HL-60 (cell line): ENCODE data around the gene TBC1D1.

Experiments used
- DNase-seq, 2 experiments: peaks; one replicate each; pipeline ENCODE4 v3.0.0-alpha.2; 2010 to 2020; ENCODE audit warnings: low read depth in 1 of 2, low spot score in 1 of 2
- H3K27ac ChIP-seq: fragments of 250-450 bp; sonication (Bioruptor Pico); replicated peaks from 2 replicates; pipeline ENCODE4 v1.5.1; 2020; ENCODE audit warnings: mild to moderate bottlenecking, moderate library complexity
- H3K27me3 ChIP-seq: fragments of 250-450 bp; sonication (Bioruptor Pico); 2 replicates; pipeline ENCODE4 v1.5.1; 2021; ENCODE audit warnings: mild to moderate bottlenecking, moderate library complexity; ENCODE audit not compliant: insufficient read depth, poor library complexity, severe bottlenecking
- H3K4me3 ChIP-seq: replicated peaks from 2 replicates; pipeline ENCODE4 v1.5.1; 2011; ENCODE audit warnings: mild to moderate bottlenecking, control low read depth, low read length; ENCODE audit not compliant: insufficient read depth
- CTCF ChIP-seq: IDR thresholded peaks from one replicate; pipeline ENCODE4 v1.5.1; 2011; ENCODE audit warnings: low read length, control low read depth, inconsistent platforms; ENCODE audit not compliant: insufficient read depth
- GABPA ChIP-seq: IDR thresholded peaks from 2 replicates; pipeline ENCODE4 v1.6.1; 2012; ENCODE audit warnings: low read depth
- POLR2AphosphoS5 ChIP-seq: IDR thresholded peaks from 2 replicates; pipeline ENCODE4 v1.6.1; 2012; ENCODE audit warnings: low read depth
- REST ChIP-seq: IDR thresholded peaks from 2 replicates; pipeline ENCODE4 v1.6.1; 2012; ENCODE audit warnings: low read depth; ENCODE audit not compliant: insufficient replicate concordance
- SPI1 ChIP-seq: IDR thresholded peaks from 2 replicates; pipeline ENCODE4 v1.6.1; 2012; ENCODE audit warnings: low read depth, mild to moderate bottlenecking, borderline replicate concordance

The TBC1D1 gene

GRCh38 chr4:38179690-38180377 lies 288.9 kb downstream of the TBC1D1 start:
- DNase-seq, result peak; percentile 49 to 65
- H3K27me3 ChIP-seq, result no peaks in the 10 kb centered on the region
- TF ChIP-seq REST (no peak), SPI1 (no peak), CTCF (peak; percentile 85), GABPA (no peak)
- no peak overlapping the region for H3K4me3 ChIP-seq
- H3K27ac ChIP-seq, result no peak overlapping the region

- TF ChIP-seq GABPA, result no peak
- no peak overlapping the region for H3K27ac ChIP-seq
- H3K27me3 ChIP-seq, result no peaks in the 10 kb centered on the region
- H3K4me3 ChIP-seq, result no peak overlapping the region
- DNase-seq, result no peak
Measured at GRCh38 chr4:38180456-38180855, 289.6 kb downstream of the TBC1D1 start.

- DNase-seq, result no peak
- Histone ChIP-seq H3K27ac (no peak overlapping the region), H3K27me3 (no peaks in the 10 kb centered on the region), H3K4me3 (no peak overlapping the region)
- no peak for TF ChIP-seq POLR2AphosphoS5
- no peak for TF ChIP-seq SPI1
- no peak for TF ChIP-seq CTCF
- TF ChIP-seq REST, result no peak
- TF ChIP-seq GABPA, result no peak
Measured at GRCh38 chr4:38181286-38181685, 290.4 kb downstream of the TBC1D1 start.

- Histone ChIP-seq H3K27ac (no peak overlapping the region), H3K4me3 (no peak overlapping the region), H3K27me3 (no peaks in the 10 kb centered on the region)
- no peak for DNase-seq
- TF ChIP-seq REST (no peak), SPI1 (no peak), GABPA (no peak), CTCF (no peak)
Measured at GRCh38 chr4:38182334-38182998, 291.6 kb downstream of the TBC1D1 start.
